Stimulated activated CD8-positive, alpha-beta memory T cell treated with anti-CD3 and anti-CD28 coated beads, Interleukin-15, amount 100 ng/mL, for 48 hours (primary cell): ENCODE data around the gene ARSI.

Source experiments
- DNase-seq, 2 donors: peaks; one replicate each; pipeline ENCODE4 v3.0.0-alpha.2; 2020; ENCODE audit warnings: low read depth in 2 of 2

The ARSI gene

GRCh38 chr5:150307617-150308426, 5.1 kb upstream of the ARSI start:
- DNase-seq = no peak

GRCh38 chr5:150306775-150307174, 4.1 kb upstream of the ARSI start:
- no peak for DNase-seq

GRCh38 chr5:150305557-150305956, 2.9 kb upstream of the ARSI start:
- no peak for DNase-seq

GRCh38 chr5:150305095-150305494, 2.4 kb upstream of the ARSI start:
- DNase-seq = no peak

- DNase-seq = no peak
Observed at GRCh38 chr5:150304481-150305081, 1.9 kb upstream of the ARSI start.

- no peak for DNase-seq
Observed at GRCh38 chr5:150303660-150304386, 1.1 kb upstream of the ARSI start.

GRCh38 chr5:150303070-150303615, 438 bp upstream of the ARSI start:
- DNase-seq = no peak

GRCh38 chr5:150301901-150302300, 804 bp downstream of the ARSI start:
- no peak for DNase-seq

GRCh38 chr5:150301170-150301505, 1.6 kb downstream of the ARSI start:
- no peak for DNase-seq

- no peak for DNase-seq
Observed at GRCh38 chr5:150300496-150301169, 2.1 kb downstream of the ARSI start.

GRCh38 chr5:150299571-150300327, 3.0 kb downstream of the ARSI start:
- no peak for DNase-seq

- no peak for DNase-seq
Observed at GRCh38 chr5:150298701-150299451, 3.8 kb downstream of the ARSI start.

- no peak for DNase-seq
Observed at GRCh38 chr5:150297934-150298595, 4.6 kb downstream of the ARSI start.

- no peak for DNase-seq
Observed at GRCh38 chr5:150297236-150297890, 5.3 kb downstream of the ARSI start.

GRCh38 chr5:150296496-150296895, 6.2 kb downstream of the ARSI start:
- DNase-seq = no peak

- DNase-seq = no peak
Observed at GRCh38 chr5:150295741-150296486, 6.8 kb downstream of the ARSI start.

- DNase-seq = no peak
Observed at GRCh38 chr5:150295172-150295634, 7.5 kb downstream of the ARSI start.

- no peak for DNase-seq
Observed at GRCh38 chr5:150294551-150295071, 8.1 kb downstream of the ARSI start.
